ENCODE results near the gene LCOR.

DNA sequence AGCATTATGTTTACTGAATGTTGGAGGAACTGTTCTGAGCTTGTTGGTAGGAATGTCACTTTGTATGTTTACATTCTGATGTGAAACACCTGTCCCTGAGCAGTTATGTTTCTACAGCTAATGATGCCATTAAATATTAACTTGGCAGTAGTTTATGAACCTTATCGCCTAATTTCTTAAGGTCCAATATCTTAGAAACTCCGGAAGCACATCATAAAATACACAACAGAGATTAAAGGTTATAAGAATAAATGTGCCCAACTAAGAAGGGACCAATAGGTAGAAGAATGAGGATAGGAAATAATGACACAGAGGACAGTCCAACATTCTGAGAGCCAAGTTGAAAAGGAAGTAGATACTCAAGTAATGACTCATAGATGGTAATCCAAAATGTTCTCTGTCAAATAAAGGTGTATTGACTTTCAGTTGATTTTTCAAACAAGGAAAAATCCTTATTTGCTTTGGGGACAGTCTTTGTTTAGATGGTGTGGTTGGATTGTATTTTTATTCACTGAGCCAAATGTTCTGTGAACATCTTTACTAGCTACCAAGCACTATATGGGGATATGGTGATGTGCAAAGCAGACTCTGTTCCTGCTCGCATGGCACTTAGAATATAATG lies 31.9 kb downstream of the LCOR start:
- no peak for TF ChIP-seq EZH2 (IDR thresholded peaks at IDR 0.05; ENCODE audit: borderline replicate concordance, low read depth, low read length, poor library complexity, severe bottlenecking)
- TF ChIP-seq, protein P1, sequence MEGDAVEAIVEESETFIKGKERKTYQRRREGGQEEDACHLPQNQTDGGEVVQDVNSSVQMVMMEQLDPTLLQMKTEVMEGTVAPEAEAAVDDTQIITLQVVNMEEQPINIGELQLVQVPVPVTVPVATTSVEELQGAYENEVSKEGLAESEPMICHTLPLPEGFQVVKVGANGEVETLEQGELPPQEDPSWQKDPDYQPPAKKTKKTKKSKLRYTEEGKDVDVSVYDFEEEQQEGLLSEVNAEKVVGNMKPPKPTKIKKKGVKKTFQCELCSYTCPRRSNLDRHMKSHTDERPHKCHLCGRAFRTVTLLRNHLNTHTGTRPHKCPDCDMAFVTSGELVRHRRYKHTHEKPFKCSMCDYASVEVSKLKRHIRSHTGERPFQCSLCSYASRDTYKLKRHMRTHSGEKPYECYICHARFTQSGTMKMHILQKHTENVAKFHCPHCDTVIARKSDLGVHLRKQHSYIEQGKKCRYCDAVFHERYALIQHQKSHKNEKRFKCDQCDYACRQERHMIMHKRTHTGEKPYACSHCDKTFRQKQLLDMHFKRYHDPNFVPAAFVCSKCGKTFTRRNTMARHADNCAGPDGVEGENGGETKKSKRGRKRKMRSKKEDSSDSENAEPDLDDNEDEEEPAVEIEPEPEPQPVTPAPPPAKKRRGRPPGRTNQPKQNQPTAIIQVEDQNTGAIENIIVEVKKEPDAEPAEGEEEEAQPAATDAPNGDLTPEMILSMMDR (conservative IDR thresholded peaks at IDR 0.05; ENCODE audit: low read depth, low read length), result no peak

Data from A673 (cell line).